Small intestine (tissue), 7 donors: Measurements from ENCODE around the gene MAP3K5. TPM values are rescaled to one million over a fixed set of nuclear protein-coding genes. Genes with fewer than 3 reads are reported as not detected.

Experiments
- DNase-seq, 2 donors: peaks; one replicate each; pipeline versions ENCODE4 v3.0.0 to v3.0.0-alpha.2; 2013
- FAIRE-seq: peaks from 2 replicates; lab custom pipeline; 2012; peaks lifted over from hg19 to GRCh38; lab: Jason Lieb, UNC
- H3K27ac ChIP-seq, 3 donors: one replicate each; pipeline ENCODE4 v1.5.1; 2013; ENCODE audit warnings: low read length in 2 of 3, mild to moderate bottlenecking in 2 of 3, control low read depth in 1 of 3, inconsistent platforms in 1 of 3, low read depth in 1 of 3, moderate library complexity in 1 of 3
- H3K27me3 ChIP-seq, 3 donors: one replicate each; pipeline ENCODE4 v1.6.1; 2013; ENCODE audit warnings: low read length in 3 of 3, inconsistent platforms in 1 of 3; ENCODE audit not compliant: control insufficient read depth in 3 of 3, insufficient read depth in 3 of 3
- H3K36me3 ChIP-seq, 3 donors: one replicate each; pipeline ENCODE4 v1.6.1; 2013; ENCODE audit warnings: low read length in 3 of 3, inconsistent platforms in 1 of 3, low read depth in 1 of 3, mild to moderate bottlenecking in 1 of 3, moderate library complexity in 1 of 3; ENCODE audit not compliant: control insufficient read depth in 3 of 3, insufficient read depth in 2 of 3
- H3K4me1 ChIP-seq, 3 donors: one replicate each; pipeline ENCODE4 v1.6.1; 2013; ENCODE audit warnings: low read length in 2 of 3, inconsistent platforms in 1 of 3, low read depth in 1 of 3, mild to moderate bottlenecking in 1 of 3, moderate library complexity in 1 of 3; ENCODE audit not compliant: control insufficient read depth in 3 of 3, insufficient read depth in 2 of 3
- H3K4me3 ChIP-seq, 3 donors: one replicate each; pipeline ENCODE4 v1.5.1; 2013; ENCODE audit warnings: low read length in 3 of 3, control low read depth in 1 of 3, inconsistent platforms in 1 of 3, low read depth in 1 of 3, mild to moderate bottlenecking in 1 of 3, moderate library complexity in 1 of 3
- H3K9me3 ChIP-seq, 2 donors: one replicate each; pipeline ENCODE4 v1.6.1; 2013; ENCODE audit warnings: low read depth in 1 of 2, low read length in 1 of 2; ENCODE audit not compliant: control insufficient read depth in 2 of 2, insufficient read depth in 1 of 2
- WGBS, 3 donors: extraction: QIAGEN DNeasy Blood & Tissue Kit; methylation state at CpG; one replicate each; pipeline ENCODE4 v1.1.7; 2013; 5-methylcytosine and 5-hydroxymethylcytosine counted together
- polyA plus RNA-seq, 4 donors: library from polyadenylated mRNA; stranded (reverse) in 3 of 4; unstranded in 1 of 4; fragments of 200-250 nt in 3 of 4; fragments of 120-200 nt in 1 of 4; gene quantifications; one replicate each; pipeline versions ENCODE4 v1.2.1 to v1.2.3, GENCODE V29; 2013
- donor health status: healthy with polysubstance abuse.
- donor health status: control.
- donor health status: control.
- donor health status: Bipolar disorder and iron deficiency.
- donor health status: healthy.

Gene MAP3K5
- polyA plus RNA-seq, 4 donors, result 5.4 to 9.5 (median 7.0) TPM

DNA sequence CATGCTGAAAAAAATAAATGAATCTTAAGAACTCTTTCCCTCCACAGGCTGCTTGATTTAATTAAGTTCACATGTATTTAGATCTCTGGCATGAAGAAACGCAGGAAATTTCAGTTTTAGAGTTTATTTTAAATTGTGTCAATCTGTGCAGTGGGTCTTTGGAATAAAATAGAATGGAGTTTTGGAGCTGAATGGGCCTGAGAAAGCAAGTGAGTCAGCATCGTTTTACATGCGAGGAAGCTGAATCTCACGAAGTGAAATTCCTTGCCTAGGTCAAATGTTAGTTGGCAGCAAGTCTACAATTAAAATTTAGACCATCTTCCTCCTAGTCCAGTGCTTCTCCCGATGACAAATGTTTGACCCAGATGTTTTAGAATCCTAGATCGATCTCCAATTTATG is 264.4 kb downstream of the MAP3K5 start:
- peaks cover 0 to 2% (median 0%) of the 10 kb centered on the region in 3 donors for H3K4me1 ChIP-seq
- no peak overlapping the region for H3K27ac ChIP-seq
- WGBS, 3 donors, result 79 to 92% (median 84%) methylated on average over 6 of the region's 6 CpGs
- FAIRE-seq, result no peak
- H3K36me3 ChIP-seq, result peaks cover 0 to 5% (median 1%) of the 10 kb centered on the region in 3 donors
- DNase-seq, result no peak
- H3K27me3 ChIP-seq, result no peaks in the 10 kb centered on the region
- no peaks in the 10 kb centered on the region for H3K9me3 ChIP-seq
- no peak overlapping the region for H3K4me3 ChIP-seq

GRCh38 chr6:136526937-136527336 is 265.3 kb downstream of the MAP3K5 start:
- no peak for FAIRE-seq
- Histone ChIP-seq H3K36me3 (peaks cover 0 to 8% (median 1%) of the 10 kb centered on the region in 3 donors), H3K9me3 (no peaks in the 10 kb centered on the region), H3K4me1 (peaks cover 0 to 2% (median 0%) of the 10 kb centered on the region in 3 donors), H3K4me3 (no peak overlapping the region), H3K27me3 (no peaks in the 10 kb centered on the region), H3K27ac (no peak overlapping the region)
- 50 to 73% (median 61%) methylated on average over 4 of the region's 4 CpGs for WGBS, 3 donors
- DNase-seq, result no peak

GRCh38 chr6:136526196-136526930 is 265.9 kb downstream of the MAP3K5 start:
- FAIRE-seq (no peak), DNase-seq (peak in 1 of 2 donors; percentile 48)
- WGBS, 3 donors, result 41 to 81% (median 69%) methylated on average over 16 of the region's 16 CpGs
- peaks cover 0 to 2% (median 0%) of the 10 kb centered on the region in 3 donors for H3K4me1 ChIP-seq
- H3K36me3 ChIP-seq, result peaks cover 0 to 8% (median 1%) of the 10 kb centered on the region in 3 donors
- no peaks in the 10 kb centered on the region for H3K9me3 ChIP-seq
- H3K27ac ChIP-seq, result no peak overlapping the region
- no peaks in the 10 kb centered on the region for H3K27me3 ChIP-seq
- no peak overlapping the region for H3K4me3 ChIP-seq

DNA sequence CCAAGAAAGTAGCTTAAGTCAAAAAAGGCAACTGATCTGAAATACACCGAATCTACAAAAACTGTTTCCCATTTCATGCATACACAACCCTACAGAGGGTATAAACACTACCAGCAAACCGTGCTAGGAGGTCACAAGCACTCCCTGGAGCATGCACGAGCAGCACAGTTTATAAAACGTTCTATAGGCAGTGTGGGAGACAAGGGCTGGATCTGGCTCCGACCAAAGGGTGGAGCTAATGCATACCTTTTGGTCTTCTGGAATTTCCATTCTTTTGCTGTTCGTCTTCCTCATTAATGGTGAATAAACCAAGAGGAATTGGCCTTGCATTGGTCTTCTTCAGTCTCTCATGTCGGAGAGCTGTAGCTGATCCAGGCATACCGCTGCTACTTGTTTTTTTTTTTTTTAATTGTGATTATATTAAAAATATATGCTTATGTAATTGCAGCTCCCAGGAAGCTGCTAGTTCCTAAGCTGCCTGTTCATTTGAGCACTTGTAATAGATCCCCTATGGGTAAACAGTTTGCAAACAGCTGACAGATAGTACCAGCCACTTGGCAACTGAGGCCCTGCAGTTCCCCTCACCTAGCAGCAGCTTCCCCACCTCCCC is 266.6 kb downstream of the MAP3K5 start:
- 59 to 71% (median 71%) methylated on average over 8 of the region's 8 CpGs for WGBS, 3 donors
- no peak for FAIRE-seq
- Histone ChIP-seq H3K36me3 (peaks cover 0 to 8% (median 1%) of the 10 kb centered on the region in 3 donors), H3K4me1 (peaks cover 0 to 2% (median 0%) of the 10 kb centered on the region in 3 donors), H3K9me3 (no peaks in the 10 kb centered on the region), H3K27ac (no peak overlapping the region), H3K4me3 (no peak overlapping the region), H3K27me3 (no peaks in the 10 kb centered on the region)
- DNase-seq, result no peak

- Histone ChIP-seq H3K36me3 (peaks cover 0 to 8% (median 1%) of the 10 kb centered on the region in 3 donors), H3K4me3 (no peak overlapping the region), H3K27me3 (no peaks in the 10 kb centered on the region), H3K4me1 (peaks cover 0 to 2% (median 2%) of the 10 kb centered on the region in 3 donors), H3K9me3 (no peaks in the 10 kb centered on the region), H3K27ac (no peak overlapping the region)
- FAIRE-seq (no peak), DNase-seq (no peak)
- WGBS, 3 donors, result 39 to 54% (median 47%) methylated on average over 2 of the region's 2 CpGs
These were observed 267.3 kb downstream of the MAP3K5 start for GRCh38 chr6:136524936-136525413.

DNA sequence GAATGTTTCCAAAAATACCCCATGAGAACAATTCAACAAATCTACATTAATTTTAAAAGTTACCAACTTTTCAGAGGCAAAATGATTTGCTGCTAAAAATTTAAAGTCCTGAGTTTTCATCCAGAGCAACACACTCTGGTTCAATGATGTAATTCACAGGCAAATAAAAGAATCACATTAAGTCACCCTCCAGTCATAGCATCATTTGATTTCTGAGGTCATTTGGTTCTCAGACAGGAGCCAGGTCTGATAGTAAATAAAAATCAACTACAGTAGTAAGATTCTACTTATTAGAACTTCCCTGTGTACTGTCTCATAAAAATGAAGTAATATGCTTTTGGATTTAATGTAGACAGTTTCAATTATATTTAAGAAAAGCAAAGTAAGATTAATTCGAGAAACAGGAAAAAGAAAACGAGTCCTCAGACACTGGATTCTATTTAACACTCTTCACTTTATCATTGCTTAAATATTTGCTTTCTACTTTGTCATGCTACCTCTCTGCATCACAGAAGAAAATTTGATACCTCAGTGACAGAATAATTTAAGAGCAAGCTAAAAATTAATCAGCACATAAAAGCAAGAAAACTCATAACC is 267.8 kb downstream of the MAP3K5 start:
- no peak overlapping the region for H3K4me3 ChIP-seq
- H3K9me3 ChIP-seq, result no peaks in the 10 kb centered on the region
- H3K27me3 ChIP-seq, result no peaks in the 10 kb centered on the region
- H3K27ac ChIP-seq, result no peak overlapping the region
- peaks cover 0 to 2% (median 2%) of the 10 kb centered on the region in 3 donors for H3K4me1 ChIP-seq
- DNase-seq (no peak), FAIRE-seq (no peak)
- peaks cover 0 to 8% (median 1%) of the 10 kb centered on the region in 3 donors for H3K36me3 ChIP-seq
- 53 to 61% (median 58%) methylated on average over 2 of the region's 2 CpGs for WGBS, 3 donors

- no peak for FAIRE-seq
- Histone ChIP-seq H3K4me3 (no peak overlapping the region), H3K27me3 (no peaks in the 10 kb centered on the region), H3K9me3 (no peaks in the 10 kb centered on the region), H3K4me1 (peaks cover 0 to 2% (median 2%) of the 10 kb centered on the region in 3 donors), H3K36me3 (peaks cover 0 to 8% (median 1%) of the 10 kb centered on the region in 3 donors), H3K27ac (no peak overlapping the region)
- DNase-seq, result no peak
- WGBS, 3 donors, result 87 to 96% (median 93%) methylated on average over 4 of the region's 4 CpGs
These were observed 269.1 kb downstream of the MAP3K5 start for GRCh38 chr6:136523196-136523595.

DNA sequence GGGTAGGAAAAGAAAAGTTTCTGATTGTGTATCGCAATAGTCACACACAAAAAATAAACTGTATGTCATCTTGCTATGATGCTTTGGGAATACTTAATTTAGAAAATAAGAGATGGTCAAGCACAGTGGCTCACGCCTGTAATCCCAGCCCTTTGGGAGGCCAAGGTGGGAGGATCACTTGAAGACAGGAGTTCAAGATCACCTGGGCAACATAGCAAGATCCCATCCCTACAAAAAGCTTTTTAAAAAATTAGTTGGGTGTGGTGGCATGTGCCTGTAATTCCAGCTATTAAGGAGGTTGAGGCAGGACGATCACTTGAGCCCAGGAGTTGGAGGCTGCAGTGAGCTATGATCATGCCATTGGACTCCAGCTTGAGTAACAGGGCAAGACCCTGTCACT is 269.6 kb downstream of the MAP3K5 start:
- H3K4me3 ChIP-seq, result no peak overlapping the region
- peaks cover 0 to 8% (median 1%) of the 10 kb centered on the region in 3 donors for H3K36me3 ChIP-seq
- H3K4me1 ChIP-seq, result peaks cover 0 to 2% (median 2%) of the 10 kb centered on the region in 3 donors
- no peaks in the 10 kb centered on the region for H3K9me3 ChIP-seq
- no peak for DNase-seq
- no peak for FAIRE-seq
- H3K27me3 ChIP-seq, result no peaks in the 10 kb centered on the region
- 94 to 96% (median 94%) methylated on average over 3 of the region's 3 CpGs for WGBS, 3 donors
- no peak overlapping the region for H3K27ac ChIP-seq
